Measurements from ENCODE around the gene SIX3.

Gene SIX3

DNA sequence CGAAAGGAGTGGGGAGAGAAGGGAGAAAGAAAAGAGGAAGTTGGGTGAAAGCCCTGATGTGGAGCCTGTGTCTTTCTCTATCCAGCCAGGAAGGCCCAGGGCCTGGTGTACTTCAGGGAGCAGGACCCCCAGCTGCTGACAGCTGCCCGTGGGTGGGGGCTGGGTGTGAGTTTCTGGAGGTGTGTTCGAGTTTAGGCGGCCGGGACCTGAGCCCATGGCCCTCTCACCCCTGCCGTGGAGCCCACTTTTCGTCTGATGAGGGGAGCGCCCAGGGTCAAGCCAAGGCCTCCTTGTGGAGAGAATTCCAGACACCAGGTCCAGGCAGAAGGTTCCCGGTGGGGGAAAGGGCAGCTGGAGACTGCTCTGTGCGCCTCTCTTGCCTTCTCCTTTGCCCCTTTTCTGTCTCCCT lies 2.2 kb downstream of the SIX3 start:
- no peak for DNase-seq (ENCODE audit: low spot score)

DNA sequence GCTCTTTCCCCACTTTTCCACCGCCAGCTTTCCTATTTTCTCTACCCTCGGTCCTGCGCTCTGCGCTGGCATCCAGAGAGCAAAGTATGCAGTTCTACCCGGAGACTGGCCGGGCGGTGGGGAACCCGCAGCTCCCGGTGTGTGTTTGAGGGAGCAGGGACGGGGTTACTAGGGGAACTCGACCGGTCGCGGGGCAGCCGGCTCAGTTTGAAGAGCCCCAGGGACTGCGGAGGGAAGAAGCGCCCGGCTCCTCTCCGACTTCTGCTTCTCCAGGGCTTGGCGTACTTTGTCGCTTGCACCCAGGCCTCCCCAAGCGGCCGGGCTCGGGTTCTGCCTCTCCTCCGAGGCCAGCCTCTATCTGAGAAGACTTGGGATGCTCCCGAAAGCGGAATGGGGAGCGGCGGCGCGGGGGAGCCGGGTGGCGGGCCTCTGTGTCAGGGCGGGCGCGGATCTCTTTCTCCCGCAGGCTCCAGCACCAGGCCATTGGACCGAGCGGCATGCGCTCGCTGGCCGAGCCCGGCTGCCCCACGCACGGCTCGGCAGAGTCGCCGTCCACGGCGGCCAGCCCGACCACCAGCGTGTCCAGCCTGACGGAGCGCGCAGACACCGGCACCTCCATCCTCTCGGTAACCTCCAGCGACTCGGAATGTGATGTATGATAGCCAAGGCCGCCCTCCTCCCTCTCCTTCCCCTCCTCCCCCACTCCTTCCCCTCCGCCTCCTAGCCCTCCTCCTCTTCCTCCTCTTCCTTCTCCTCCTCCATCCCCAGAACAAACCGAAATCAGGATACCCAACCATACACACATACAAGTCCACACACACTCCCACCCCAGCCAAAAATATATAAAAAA lies 2.8 kb downstream of the SIX3 start:
- DNase-seq (ENCODE audit: low spot score), result no peak

DNA sequence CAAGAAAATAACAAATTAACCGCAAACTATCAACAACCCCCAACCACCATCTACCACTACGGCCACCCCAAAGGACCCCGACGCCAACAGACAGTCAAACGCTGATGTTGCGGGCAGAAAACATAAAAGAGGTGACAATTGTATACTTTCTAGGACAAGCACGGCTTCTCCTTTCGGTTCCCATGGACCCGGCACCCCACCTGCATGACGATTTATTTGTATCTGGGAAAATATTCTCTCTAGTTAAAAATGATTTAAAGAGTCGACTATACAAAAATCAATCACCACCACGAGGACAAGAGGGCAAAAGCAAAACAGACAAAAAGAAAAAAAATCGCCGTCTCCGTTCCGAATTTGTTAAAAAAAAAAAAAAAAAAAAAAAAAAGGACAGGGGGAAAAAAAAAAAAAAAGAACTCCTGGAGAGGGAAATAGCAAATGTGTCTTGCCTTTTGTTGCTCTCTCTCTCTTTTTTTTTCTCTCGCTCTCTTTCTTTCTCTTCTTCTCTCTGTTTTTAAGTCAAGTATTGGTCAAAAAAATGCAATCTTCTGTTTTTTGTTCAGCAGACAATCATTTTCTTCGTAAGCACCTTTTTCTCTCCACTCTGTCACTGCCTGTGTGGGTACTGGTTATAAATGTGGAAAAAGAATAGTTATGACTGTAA lies 3.6 kb downstream of the SIX3 start:
- DNase-seq (ENCODE audit: low spot score), result no peak

DNA sequence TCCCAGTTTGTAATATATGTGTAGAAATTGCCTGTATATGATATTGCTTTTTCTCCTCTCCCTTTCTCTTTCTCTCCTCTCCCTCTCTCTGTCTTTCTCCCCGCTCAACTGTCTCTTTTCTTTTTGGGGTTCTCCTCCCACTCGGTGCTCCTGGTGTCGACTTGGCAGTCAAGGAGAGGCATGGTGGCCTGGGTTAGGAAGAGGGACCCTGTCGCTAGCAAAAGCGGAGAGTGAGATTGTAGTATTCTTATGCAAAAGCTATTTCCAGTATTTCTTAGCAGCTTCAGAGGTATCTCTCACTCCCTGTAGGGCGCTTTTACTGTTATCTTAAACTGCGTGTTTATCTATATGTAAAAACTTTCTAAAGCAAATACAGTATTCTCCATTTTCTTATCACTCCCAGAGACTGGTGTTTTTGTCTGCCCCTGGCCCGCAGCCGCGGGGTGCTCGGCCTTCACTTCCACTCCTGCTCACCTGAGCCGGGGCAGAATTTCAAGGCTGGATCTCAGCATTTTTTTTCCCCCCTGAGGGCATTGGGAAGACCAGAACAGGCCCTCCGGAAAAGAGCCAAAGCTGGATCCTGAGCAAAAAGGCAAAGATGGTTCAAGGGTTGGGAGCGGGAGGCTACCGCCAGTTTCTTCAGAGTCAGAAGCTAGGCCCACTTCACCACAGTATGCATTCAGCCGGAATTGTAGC lies 4.3 kb downstream of the SIX3 start:
- no peak for DNase-seq (ENCODE audit: low spot score)

DNA sequence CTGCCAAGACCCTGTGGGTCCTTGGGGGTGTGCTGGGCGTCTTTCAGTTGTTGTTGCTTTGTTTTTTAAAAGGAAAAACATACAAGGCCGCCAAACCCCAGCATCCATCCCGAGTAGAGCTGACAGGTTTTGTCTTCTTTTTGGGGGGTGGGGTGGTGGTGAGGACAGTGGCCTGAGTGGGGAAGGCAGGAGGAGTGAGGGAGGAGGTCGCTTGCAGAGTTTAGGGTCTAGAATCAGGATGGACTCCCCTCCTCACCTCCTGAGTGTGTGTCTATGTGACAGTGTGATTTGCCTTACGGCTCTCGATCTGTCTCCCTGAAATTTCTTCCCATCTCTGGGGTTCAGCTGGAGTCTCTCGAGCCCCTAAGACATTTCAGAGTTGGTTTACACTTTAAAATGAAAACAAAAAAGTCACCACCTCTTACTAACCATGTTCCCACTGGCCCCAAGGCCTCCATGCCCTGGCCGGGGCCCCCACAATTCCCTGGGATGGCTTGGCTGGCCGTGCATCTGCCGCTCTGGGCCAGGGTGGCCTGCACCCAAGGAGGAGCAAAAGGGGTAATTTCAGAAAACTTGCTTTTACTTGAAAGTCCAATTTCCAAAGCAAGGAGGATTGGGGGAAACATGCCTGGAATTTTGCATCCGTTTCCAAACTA lies 5.0 kb downstream of the SIX3 start:
- DNase-seq (ENCODE audit: low spot score), result no peak

DNA sequence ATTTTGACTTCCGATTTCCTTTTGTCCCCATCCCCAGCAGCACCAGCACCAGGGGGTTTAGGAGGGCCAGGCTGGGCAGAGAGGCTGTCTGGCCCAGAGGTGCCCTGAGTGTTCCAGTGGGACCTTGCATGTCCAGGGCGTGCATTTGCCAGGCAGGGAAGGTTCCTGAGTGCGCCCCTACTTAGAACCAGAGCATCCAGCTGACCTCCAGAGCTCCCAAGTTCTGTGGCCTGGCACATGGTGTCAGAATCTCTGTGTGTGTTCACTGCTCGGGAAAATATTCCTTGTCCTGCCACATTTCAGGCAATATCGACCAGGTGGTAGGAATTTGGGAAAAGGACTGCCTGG lies 5.5 kb downstream of the SIX3 start:
- DNase-seq (ENCODE audit: low spot score), result no peak

DNA sequence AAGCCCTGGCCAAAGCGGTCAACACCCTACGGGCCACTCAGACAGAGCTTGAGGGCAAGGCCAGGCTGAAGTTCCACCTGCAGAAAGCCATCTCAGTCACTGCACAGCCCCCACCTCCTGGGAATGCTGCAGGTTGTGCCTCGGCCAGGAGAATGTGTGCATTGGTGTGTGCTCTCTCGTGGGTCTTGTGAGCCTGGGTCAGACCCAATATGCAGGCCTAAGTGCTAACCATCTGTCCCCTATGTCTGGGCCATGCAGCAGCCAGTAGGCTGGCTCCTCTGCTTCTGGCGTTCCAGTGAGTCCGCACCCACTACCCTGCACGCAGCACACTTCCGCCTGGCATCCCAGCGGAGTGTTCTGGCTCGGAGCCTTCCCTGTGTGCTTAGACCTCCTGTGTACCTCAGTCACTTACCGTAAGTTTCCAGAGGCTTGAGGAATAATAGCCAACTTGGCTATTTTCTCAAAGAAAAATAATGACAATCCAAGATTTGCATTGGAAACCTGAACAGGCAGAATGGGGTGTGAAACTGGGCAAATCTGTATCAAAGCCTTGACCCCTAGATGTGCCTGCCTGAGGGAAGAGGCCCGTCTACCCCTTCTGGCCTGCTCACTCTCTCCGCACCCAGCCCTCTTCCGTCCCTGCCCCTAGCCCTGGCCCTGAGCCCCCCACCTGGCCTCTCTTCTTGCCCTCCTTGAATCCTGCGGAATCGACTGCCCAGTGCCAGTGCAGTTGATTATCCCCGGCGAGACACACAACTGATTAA lies 7.2 kb downstream of the SIX3 start:
- DNase-seq (ENCODE audit: low spot score), result no peak

DNA sequence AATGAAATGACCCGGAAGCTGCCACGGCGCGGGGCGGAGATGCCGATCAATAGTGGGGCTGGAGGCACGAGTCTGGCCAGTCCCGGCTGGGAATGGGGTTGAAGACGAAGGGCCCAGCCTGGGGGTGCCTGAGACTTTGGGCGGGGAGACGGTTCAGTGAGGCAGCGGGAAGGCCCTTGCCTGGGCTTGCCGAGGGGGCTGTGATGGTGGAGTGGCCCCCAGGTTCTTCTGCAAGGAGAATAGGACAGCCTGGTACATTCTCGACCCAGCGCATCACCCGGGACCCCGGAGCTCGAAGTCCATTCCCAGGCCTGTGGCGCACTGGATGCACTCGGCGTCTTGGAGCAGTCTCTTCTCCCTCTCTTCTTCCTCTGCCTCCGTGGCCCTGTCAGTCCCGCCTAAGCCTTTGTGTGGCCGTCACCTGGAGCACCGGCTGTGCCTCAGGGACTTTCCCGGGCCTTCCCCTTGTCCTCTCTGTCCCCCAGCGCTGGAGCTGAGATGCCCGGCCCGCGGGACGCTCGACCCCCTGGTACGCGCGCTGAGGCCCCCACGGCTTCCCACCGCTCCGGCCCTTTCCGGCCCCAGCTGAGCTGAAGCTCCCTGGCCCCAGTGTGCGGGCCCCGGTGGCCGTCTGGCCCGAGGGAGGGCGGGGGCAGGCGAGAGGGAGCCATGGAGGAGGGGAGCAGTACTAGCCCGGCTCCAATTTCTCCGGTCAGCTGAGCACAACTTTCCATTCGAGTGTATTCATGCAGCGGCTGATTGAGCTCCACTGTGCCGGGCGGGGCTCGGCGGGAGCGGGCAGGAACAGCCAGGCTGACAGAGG lies 8.0 kb downstream of the SIX3 start:
- no peak for DNase-seq (ENCODE audit: low spot score)

DNA sequence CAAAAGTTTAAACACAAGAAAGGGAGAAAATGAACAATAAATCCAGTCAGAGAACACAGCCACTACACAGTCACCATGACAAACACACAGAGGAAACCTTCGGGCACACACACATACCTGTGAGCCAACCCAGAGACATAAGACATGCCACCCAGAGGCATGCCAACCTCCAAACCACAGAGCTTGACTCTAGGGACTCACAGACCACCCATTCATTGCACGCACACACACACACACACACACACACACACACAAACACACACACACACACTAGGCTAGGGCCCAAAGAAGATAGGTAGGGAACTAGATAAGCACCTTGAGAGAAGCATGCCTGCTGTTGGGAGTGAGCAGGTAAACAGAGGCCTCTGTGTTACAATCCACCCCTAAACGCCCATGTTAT lies 9.1 kb downstream of the SIX3 start:
- DNase-seq (ENCODE audit: low spot score), result no peak

DNA sequence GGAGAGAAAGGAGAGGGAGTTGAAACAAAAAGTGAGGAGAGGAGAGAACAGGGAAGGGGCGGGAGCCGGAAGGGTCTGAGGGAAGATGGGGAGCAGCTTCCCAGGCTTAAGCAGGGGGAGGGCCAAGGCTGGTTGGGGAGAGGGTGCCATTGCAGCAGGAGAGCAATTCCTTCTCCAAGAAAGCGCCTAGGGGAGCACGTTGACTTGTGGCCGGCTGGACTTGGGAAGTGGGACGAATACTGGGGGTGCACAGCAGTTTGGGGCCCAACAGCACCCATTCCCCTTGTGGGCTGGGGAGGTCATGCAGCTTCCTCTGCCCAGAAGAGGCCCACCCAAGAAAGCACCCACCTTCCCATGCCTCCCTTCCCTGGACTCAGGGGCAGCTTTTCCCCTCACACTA lies 9.6 kb downstream of the SIX3 start:
- DNase-seq (ENCODE audit: low spot score), result no peak

DNA sequence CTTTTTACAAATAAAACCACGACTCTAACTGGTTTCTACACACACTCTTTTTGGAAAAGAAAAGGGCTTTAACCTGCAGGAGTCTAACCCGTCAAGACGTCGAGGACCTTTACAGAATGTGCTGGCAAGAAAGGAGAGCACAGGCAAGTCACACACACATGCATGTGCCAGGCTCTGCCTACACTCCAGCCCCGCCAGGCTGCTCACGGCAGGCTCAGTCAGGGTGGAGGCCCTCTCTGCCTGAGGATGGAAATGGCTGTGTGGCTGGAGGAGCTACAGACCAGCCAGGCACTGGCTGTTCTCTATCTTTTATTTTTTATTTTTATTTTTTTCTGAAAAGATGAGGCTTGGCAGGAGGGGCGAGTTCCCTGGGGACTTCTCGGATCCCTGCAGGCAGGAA lies 10.2 kb downstream of the SIX3 start:
- no peak for DNase-seq (ENCODE audit: low spot score)

DNA sequence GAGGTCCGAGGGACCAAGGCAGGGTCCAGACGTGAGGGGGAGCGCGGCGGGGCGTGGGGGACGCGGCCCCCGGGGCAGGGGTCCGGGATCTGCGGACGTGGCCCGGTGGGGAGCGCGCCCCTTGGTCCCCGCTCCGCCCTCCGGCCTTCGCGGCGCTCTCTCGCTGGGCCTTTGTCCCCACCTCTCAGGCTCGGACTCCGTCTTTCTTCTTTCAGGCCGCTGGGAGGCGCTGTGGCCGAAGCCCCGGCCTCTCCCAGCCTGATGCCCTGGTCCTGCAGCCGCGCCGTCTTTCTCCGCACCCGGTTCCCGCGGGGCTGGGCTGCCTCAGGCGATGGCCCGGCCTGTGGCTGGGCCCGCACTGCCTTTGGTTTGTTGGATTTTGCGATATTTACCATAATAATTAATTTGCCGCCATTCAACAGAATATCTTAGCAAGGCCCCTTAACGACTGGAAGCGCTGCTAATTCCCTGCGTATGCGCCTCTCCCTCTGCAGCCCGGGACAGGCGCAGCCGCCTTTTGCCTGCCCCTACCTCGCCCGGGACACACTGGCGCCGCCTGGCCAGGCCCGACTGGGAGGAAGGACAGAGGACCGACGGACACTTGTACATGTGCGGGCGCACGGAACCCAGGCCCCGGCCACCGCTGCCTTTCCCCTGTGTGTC lies 10.8 kb downstream of the SIX3 start:
- DNase-seq (ENCODE audit: low spot score), result no peak

DNA sequence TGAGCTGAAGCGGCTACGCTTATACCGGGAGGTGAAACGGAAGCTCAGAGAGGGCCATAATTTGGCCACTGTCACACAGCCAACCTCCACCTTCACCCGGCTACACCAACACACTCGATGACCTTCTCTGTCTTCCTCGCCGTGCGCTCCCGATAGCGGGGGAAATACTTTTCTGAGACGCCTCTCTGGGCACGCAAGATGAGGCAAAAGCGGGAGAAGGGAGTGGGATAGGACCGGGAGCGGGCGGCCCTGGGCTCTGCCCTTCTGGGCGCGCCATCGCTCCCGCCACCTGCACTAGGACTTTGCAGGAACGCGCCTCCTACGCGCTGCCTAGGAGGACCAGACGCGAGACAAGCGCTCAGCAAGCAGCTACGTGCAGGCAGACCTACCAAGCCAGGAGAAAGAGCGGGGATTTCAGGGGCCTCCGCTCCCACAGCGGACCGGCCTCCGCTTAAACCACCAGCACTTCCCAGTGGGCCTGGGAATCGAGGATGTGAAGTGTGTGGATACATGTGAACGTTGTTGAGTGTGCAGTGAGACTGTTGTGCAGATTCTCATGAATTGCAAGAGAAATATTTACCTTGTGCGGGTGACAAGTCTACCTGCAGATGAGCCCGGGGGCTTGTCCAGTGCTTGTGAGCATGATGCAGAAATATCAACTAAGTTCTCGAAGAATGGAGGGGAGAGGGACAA lies 11.4 kb downstream of the SIX3 start:
- DNase-seq (ENCODE audit: low spot score), result no peak

DNA sequence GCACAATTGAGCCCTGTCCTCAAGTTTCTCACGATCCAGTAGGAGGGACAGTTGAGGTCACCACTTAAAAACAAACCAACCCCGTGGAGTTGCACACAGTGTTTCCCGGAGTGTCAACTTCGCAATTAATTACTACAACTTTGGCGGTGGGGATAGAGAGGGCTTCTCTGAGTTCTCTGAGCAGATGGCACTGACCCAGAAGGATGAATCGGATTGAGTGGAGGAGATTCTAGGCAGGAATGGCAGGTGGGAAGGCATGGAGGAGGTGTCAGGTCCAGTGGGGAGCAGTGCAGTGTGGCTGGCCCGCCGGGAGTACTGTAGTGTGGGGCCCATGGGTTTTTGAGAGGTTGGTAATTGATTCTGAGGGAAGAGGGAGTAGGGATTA lies 12.0 kb downstream of the SIX3 start:
- DNase-seq (ENCODE audit: low spot score), result no peak

DNA sequence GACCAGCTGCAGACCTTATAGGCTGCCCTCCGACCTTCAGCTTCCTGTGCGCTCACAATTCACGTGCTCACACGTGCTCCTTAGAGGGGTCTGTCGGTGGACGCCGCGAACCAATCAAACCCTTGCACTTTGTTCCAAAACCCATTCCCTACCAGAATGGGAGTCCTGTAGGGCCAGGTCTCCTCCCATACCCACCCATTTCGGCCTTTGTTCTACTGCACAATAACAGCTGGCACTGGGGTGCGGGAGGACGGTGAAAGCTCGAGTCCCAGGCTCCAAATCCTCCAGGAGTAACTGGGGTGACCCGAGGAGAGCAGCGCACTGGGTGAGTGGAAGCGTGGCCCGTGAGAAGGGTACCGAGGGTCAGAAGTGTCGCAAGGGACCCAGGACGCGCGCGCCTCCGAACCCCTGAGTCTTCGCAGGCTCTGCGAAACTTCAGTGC lies 13.0 kb downstream of the SIX3 start:
- DNase-seq (ENCODE audit: low spot score), result no peak

DNA sequence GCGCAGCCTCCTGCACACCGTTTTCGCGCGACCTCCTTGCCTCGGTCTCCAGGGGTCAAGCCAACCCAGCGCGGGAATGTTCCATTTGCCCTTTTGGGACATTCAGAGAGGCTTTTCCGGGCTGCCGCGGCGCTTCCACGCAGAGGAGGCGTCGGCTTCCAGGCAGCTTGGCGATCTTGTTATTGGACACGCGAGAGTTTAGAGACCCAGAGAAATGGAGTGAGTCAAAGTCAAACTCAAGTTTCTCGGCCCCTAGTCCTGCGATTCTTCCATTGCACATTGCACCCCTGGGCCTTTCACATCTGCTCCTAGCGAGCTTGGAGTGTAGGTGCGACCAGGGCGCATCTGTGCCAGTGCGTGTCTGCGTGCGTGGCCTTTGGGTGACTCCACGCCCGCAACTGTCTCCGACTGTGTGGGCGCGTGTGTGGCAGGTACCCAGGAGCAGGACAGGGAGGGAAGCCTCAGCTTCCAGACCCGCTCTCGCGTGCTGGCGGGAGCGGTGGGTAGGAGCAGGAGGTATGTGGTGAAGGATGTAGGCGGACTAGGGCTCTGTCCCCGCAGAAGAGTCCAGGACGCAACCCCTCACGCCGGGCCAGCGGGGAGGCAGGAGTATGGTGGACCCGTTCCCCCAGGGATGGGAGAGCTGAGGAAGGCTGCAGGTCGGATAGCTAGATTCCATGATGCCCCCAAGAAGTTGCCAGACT lies 13.5 kb downstream of the SIX3 start:
- no peak for DNase-seq (ENCODE audit: low spot score)

DNA sequence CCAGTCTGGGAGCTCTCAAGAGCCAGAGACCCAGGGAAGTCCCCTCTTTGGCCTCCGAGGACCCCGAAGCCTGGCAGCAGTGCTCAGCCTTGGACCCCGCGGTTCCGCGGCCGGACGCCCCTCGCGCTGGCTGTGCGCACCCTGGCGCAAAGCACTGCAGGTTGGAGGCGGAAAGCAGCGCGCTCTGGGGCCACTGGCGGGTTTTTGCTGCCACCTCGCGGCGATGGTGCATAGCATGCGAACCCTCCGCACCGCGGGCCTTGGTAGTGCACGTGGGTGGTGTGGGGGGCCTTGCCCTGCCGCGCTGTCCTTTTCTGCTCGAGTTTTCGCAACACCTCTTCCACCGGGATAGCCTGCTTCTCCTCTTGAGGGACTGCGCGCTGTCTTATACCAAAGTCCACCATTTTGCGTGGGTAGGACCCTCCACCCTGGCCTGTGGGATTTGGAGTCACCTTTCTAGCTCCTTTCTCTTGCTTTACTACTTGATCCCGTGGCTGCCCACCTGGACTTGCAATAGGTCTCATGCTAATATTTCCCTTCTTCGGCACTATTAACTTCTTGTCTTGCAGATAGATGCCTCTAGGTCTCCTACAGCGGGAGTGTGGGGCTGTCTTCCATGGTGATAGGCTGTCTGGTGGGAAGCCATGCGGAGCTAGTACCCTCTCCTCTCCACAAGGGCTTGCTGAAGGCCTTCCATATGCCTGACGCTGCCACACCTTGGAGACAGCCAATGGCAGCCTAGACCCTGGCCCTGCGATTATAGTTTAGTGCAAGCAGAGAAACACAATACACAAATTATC lies 14.3 kb downstream of the SIX3 start:
- peak; percentile 60 for DNase-seq (ENCODE audit: low spot score)

DNA sequence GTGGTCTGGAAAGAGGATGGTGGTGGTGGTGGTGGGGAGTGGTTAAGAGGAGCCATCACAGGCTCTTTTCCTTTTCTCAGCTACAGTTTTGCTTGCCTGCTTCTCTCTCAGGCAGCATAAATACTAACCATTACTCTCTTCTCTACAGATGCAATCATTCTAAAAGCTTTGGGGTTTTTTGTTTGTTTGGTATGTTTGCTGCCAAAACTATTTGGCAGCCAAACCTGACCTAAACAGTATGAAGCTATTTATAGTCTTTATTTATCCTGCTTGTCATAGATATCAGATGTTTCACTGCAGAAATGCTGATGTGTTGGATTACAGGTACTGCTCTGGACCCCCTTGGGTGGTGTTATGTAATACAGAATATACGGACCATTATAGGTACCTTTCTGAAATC lies 15.3 kb downstream of the SIX3 start:
- DNase-seq (ENCODE audit: low spot score), result no peak

All from CD4-positive, alpha-beta T cell treated with Interleukin-15 for 4 hours (primary cell).